HEK293 (cell line): ENCODE measurements around the gene SPATA21.

Source experiments
- CTCF ChIA-PET: fragments of 350-600 bp; formaldehyde crosslinking; extraction: SDS; loops from one replicate; lab custom pipeline; 2021; ENCODE audit warnings: antibody characterized with exemption; lab: Yijun Ruan, JAX
- POLR2A ChIA-PET: fragments of 300-600 bp; formaldehyde crosslinking; extraction: SDS; loops from one replicate; lab custom pipeline; 2020; ENCODE audit warnings: antibody characterized with exemption, inconsistent platforms; lab: Yijun Ruan, JAX
- H3K27ac ChIP-seq: fragments of 200-500 bp; sonication (Bioruptor generic); 2 replicates; pipeline ENCODE4 v1.5.1; 2014; ENCODE audit warnings: low read depth, low read length, control low read depth, inconsistent platforms; ENCODE audit errors: extremely low read depth
- H3K36me3 ChIP-seq, 2 experiments: fragments of 200-500 bp in 1 of 2; sonication (Bioruptor generic) in 1 of 2; 1 replicate in 1 of 2; 2 replicates in 1 of 2; pipeline ENCODE4 v1.5.1; 2014 to 2017; ENCODE audit warnings: inconsistent platforms in 2 of 2, low read length in 2 of 2; ENCODE audit not compliant: control insufficient read depth in 2 of 2, insufficient read depth in 1 of 2
- H3K4me1 ChIP-seq: fragments of 200-500 bp; sonication (Bioruptor generic); 2 replicates; pipeline ENCODE4 v1.5.1; 2014; ENCODE audit warnings: mild to moderate bottlenecking, low read length, inconsistent platforms; ENCODE audit not compliant: control insufficient read depth, insufficient read depth
- H3K4me3 ChIP-seq: 2 replicates; pipeline ENCODE4 v1.5.1; 2011; ENCODE audit warnings: low read depth, mild to moderate bottlenecking, control low read depth, low read length, moderate library complexity
- H3K9me3 ChIP-seq: fragments of 200-500 bp; sonication (Bioruptor generic); 2 replicates; pipeline ENCODE4 v1.5.1; 2014; ENCODE audit warnings: low read depth, low read length, inconsistent platforms; ENCODE audit not compliant: control insufficient read depth, insufficient read depth
- ATF2 ChIP-seq: fragments of 450-650 bp; formaldehyde crosslinking; IDR thresholded peaks from 2 replicates; pipeline ENCODE4 v1.5.1; 2016; ENCODE audit warnings: missing biosample characterization, missing genetic modification characterization, low read depth
- BCL6B ChIP-seq: fragments of 450-650 bp; formaldehyde crosslinking; IDR thresholded peaks from 2 replicates; pipeline ENCODE4 v1.5.1; 2017; ENCODE audit warnings: missing biosample characterization, missing genetic modification characterization
- ELK4 ChIP-seq: IDR thresholded peaks from 2 replicates; pipeline ENCODE4 v1.6.1; 2011; ENCODE audit warnings: mild to moderate bottlenecking, low read depth, low read length, borderline replicate concordance
- FEZF1 ChIP-seq: fragments of 450-650 bp; formaldehyde crosslinking; IDR thresholded peaks from 2 replicates; pipeline ENCODE4 v1.5.1; 2016; ENCODE audit warnings: missing biosample characterization, missing genetic modification characterization
- GLI4 ChIP-seq: fragments of 450-650 bp; formaldehyde crosslinking; IDR thresholded peaks from 2 replicates; pipeline ENCODE4 v1.5.1; 2016; ENCODE audit warnings: missing biosample characterization, missing genetic modification characterization
- OVOL3 ChIP-seq: fragments of 450-650 bp; formaldehyde crosslinking; IDR thresholded peaks from 2 replicates; pipeline ENCODE4 v1.5.1; 2016; ENCODE audit warnings: missing biosample characterization, missing genetic modification characterization
- PRDM1 ChIP-seq: fragments of 450-650 bp; formaldehyde crosslinking; IDR thresholded peaks from 2 replicates; pipeline ENCODE4; 2016; ENCODE audit warnings: missing biosample characterization, missing genetic modification characterization
- PRDM6 ChIP-seq: fragments of 450-650 bp; formaldehyde crosslinking; IDR thresholded peaks from 2 replicates; pipeline ENCODE4 v1.5.1; 2017; ENCODE audit warnings: missing biosample characterization, missing genetic modification characterization
- SP2 ChIP-seq: fragments of 450-650 bp; formaldehyde crosslinking; IDR thresholded peaks from 2 replicates; pipeline ENCODE4 v1.5.1; 2016; ENCODE audit warnings: missing biosample characterization, missing genetic modification characterization
- TRIM28 ChIP-seq: IDR thresholded peaks from 2 replicates; pipeline ENCODE4 v1.6.1; 2011; ENCODE audit warnings: low read length, control low read depth, borderline replicate concordance
- YY1 ChIP-seq: fragments of 450-650 bp; formaldehyde crosslinking; IDR thresholded peaks from 2 replicates; pipeline ENCODE4 v1.5.1; 2018; ENCODE audit warnings: missing biosample characterization, missing genetic modification characterization
- ZFHX2 ChIP-seq: fragments of 450-650 bp; formaldehyde crosslinking; conservative IDR thresholded peaks from 2 replicates; pipeline ENCODE4 v1.5.1; 2016; ENCODE audit warnings: missing biosample characterization, missing genetic modification characterization
- ZFP69B ChIP-seq: fragments of 450-650 bp; formaldehyde crosslinking; IDR thresholded peaks from 2 replicates; pipeline ENCODE4 v1.5.1; 2016; ENCODE audit warnings: missing biosample characterization, missing genetic modification characterization
- ZNF223 ChIP-seq: fragments of 450-650 bp; formaldehyde crosslinking; IDR thresholded peaks from 2 replicates; pipeline ENCODE4 v1.5.1; 2016; ENCODE audit warnings: missing biosample characterization, missing genetic modification characterization
- ZNF248 ChIP-seq: fragments of 450-650 bp; formaldehyde crosslinking; IDR thresholded peaks from 2 replicates; pipeline ENCODE4 v1.5.1; 2017; ENCODE audit warnings: missing biosample characterization, missing genetic modification characterization
- ZNF366 ChIP-seq: fragments of 450-650 bp; formaldehyde crosslinking; conservative IDR thresholded peaks from 2 replicates; pipeline ENCODE4 v1.5.1; 2016; ENCODE audit warnings: missing biosample characterization, missing genetic modification characterization
- ZNF398 ChIP-seq: fragments of 450-650 bp; formaldehyde crosslinking; IDR thresholded peaks from 2 replicates; pipeline ENCODE4 v1.5.1; 2017; ENCODE audit warnings: missing biosample characterization, missing genetic modification characterization
- ZNF449 ChIP-seq: fragments of 450-650 bp; formaldehyde crosslinking; IDR thresholded peaks from 2 replicates; pipeline ENCODE4 v1.5.1; 2017; ENCODE audit warnings: missing biosample characterization, mild to moderate bottlenecking, missing genetic modification characterization, moderate library complexity
- ZNF513 ChIP-seq: fragments of 450-650 bp; IDR thresholded peaks from 2 replicates; pipeline ENCODE4 v1.5.1; 2018; ENCODE audit warnings: missing biosample characterization, missing genetic modification characterization
- ZNF544 ChIP-seq: fragments of 450-650 bp; formaldehyde crosslinking; IDR thresholded peaks from 2 replicates; pipeline ENCODE4 v1.5.0; 2017; ENCODE audit warnings: missing biosample characterization, missing genetic modification characterization
- ZNF623 ChIP-seq: fragments of 450-650 bp; formaldehyde crosslinking; IDR thresholded peaks from 2 replicates; pipeline ENCODE4 v1.5.1; 2016; ENCODE audit warnings: missing biosample characterization, missing genetic modification characterization
- ZNF707 ChIP-seq: fragments of 450-650 bp; formaldehyde crosslinking; IDR thresholded peaks from 2 replicates; pipeline ENCODE4 v1.5.1; 2016; ENCODE audit warnings: missing biosample characterization, missing genetic modification characterization
- ZNF837 ChIP-seq: fragments of 450-650 bp; formaldehyde crosslinking; IDR thresholded peaks from 2 replicates; pipeline ENCODE4 v1.5.1; 2016; ENCODE audit warnings: missing biosample characterization, missing genetic modification characterization
- ZSCAN23 ChIP-seq: fragments of 450-650 bp; formaldehyde crosslinking; IDR thresholded peaks from 2 replicates; pipeline ENCODE4 v1.5.1; 2016; ENCODE audit warnings: missing biosample characterization, missing genetic modification characterization
- ZSCAN30 ChIP-seq: fragments of 450-650 bp; IDR thresholded peaks from 2 replicates; pipeline ENCODE4 v1.5.1; 2018; ENCODE audit warnings: missing biosample characterization, mild to moderate bottlenecking, missing genetic modification characterization, moderate library complexity

Gene SPATA21

GRCh38 chr1:16367258-16367967 lies 69.8 kb downstream of the SPATA21 start (continued):
- peak; percentile 55 for TF ChIP-seq ZNF398 (tag by site-specific recombination)
- TF ChIP-seq ZSCAN30: peak; percentile 37; the same call in 1 of the 2 replicates
- peak; percentile 63 for TF ChIP-seq ZNF449 (tag by site-specific recombination)
- TF ChIP-seq ZSCAN23 (tag by site-specific recombination): 0 out of 2 replicates have a peak, but pooled peaks have one; percentile 10
- peak; percentile 73 for TF ChIP-seq ZNF513
- peak; percentile 42; the same call in 1 of the 2 replicates for TF ChIP-seq GLI4
- peak; percentile 50 for TF ChIP-seq SP2 (tag by site-specific recombination)
- peak; percentile 72 for TF ChIP-seq PRDM1 (tag by site-specific recombination)
- peak; percentile 77; the same call in 1 of the 2 replicates for TF ChIP-seq OVOL3 (tag by site-specific recombination)
- no peak for TF ChIP-seq ZNF623 (tag by site-specific recombination)
- TF ChIP-seq FEZF1 (tag by site-specific recombination): peak; percentile 6; the same call in 1 of the 2 replicates
- 0 out of 2 replicates have a peak, but pooled peaks have one; percentile 30 for TF ChIP-seq ZNF223 (tag by site-specific recombination)

- ChIA-PET POLR2A (interaction anchor here (1.4 to 1.9 kb wide), 2 partner anchors 15 to 73 kb away, joined by 5 to 8 read pairs; partner anchors contain the start of genes FBXO42 and NECAP2), CTCF (interaction anchor here (1.0 to 5.3 kb wide), 3 partner anchors 122 to 287 kb away, joined by 3 to 38 read pairs (median 4); no protein-coding TSS in a partner anchor)
- peaks cover 9% of the 10 kb centered on the region for H3K4me1 ChIP-seq
- H3K4me3 ChIP-seq: peak within 1 kb of the TSS; percentile 97
- H3K9me3 ChIP-seq: no peaks in the 10 kb centered on the region
- H3K36me3 ChIP-seq: no peaks in the 10 kb centered on the region; a peak in 1 of 3 replicates
- H3K27ac ChIP-seq: peak within 1 kb of the TSS; percentile 93
- TF ChIP-seq ZNF837: no peak
- TF ChIP-seq TRIM28: no peak; the same call in 1 of the 2 replicates
- TF ChIP-seq ZNF248 (tag by site-specific recombination): no peak
- peak; percentile 99 for TF ChIP-seq YY1 (tag by site-specific recombination)
- peak; percentile 49; the same call in 1 of the 2 replicates for TF ChIP-seq BCL6B (tag by site-specific recombination)
- no peak for TF ChIP-seq ZNF366
- TF ChIP-seq ZNF544 (tag by site-specific recombination): no peak
- TF ChIP-seq ELK4: 0 out of 2 replicates have a peak, but pooled peaks have one; percentile 19
- TF ChIP-seq SP2 (tag by site-specific recombination): peak; percentile 72
- no peak for TF ChIP-seq ZFP69B
- TF ChIP-seq ZFHX2: no peak
- TF ChIP-seq ATF2 (tag by site-specific recombination): no peak
- TF ChIP-seq PRDM6 (tag by site-specific recombination): peak; percentile 66
- TF ChIP-seq ZNF707 (tag by site-specific recombination): no peak
Observed at GRCh38 chr1:16366722-16367257, 70.4 kb downstream of the SPATA21 start, which contains the start of gene SZRD1. Gene SZRD1, plus strand, starts transcription at chr1:16367242. Its CDS starts 16 bp downstream, at chr1:16367258.
